ENCODE data around the gene TALDO1. TPM values are rescaled to one million over a fixed set of nuclear protein-coding genes. Genes with fewer than 3 reads are reported as not detected.

TALDO1 gene
- total and polyA plus RNA-seq, 10 of the 15 experiments (the other 5 are each of a cell fraction or from before 2014, with no cell fraction given) = 121 to 302 (median 182) TPM

GRCh38 chr11:704228-704674, 43.0 kb upstream of the TALDO1 start:
- H3K9me3 ChIP-seq (replicated peaks; ENCODE audit: control insufficient read depth, insufficient read depth, low read length) = no peaks in the 10 kb centered on the region
- no peaks in the 10 kb centered on the region for H3K79me2 ChIP-seq (ENCODE audit: control insufficient read depth, insufficient read depth, low read length)
- no TSS peak for BruUV-seq (replicated peaks)
- no peaks in the 10 kb centered on the region for H3K4me1 ChIP-seq (ENCODE audit: control insufficient read depth, insufficient read depth, low read length)
- ATAC-seq (no peak), DNase-seq (ENCODE audit: low read depth, low spot score) (no peak), FAIRE-seq (no peak)
- no peak overlapping the region for H3K4me3 ChIP-seq
- WGBS (ENCODE audit: insufficient coverage, insufficient replicate concordance, low lambda C conversion rate, missing lambda C conversion rate) = 80% methylated on average over 18 of the region's 18 CpGs
- no peak overlapping the region for H3K9ac ChIP-seq (ENCODE audit: control insufficient read depth, insufficient read depth, low read length)
- in situ Hi-C loops (cut with MboI) = no loop called here
- H3K27ac ChIP-seq (ENCODE audit: control insufficient read depth, insufficient read depth) = no peak overlapping the region
- H3K36me3 ChIP-seq (ENCODE audit: control insufficient read depth in 2 of 2, insufficient read depth in 2 of 2, low read length in 1 of 2) = peaks cover 0 to 5% of the 10 kb centered on the region in 2 experiments; a peak in 2 of 4 replicates
- no peak for TF ChIP-seq ZNF622 (IDR thresholded peaks at IDR 0.05)
- no peak for TF ChIP-seq EZH2 (IDR thresholded peaks at IDR 0.05; ENCODE audit: borderline replicate concordance, control insufficient read depth, low read depth, low read length)
- no peak for TF ChIP-seq ZNF217 (IDR thresholded peaks at IDR 0.05)
- TF ChIP-seq ZBTB11 (CRISPR knock-in tag; IDR thresholded peaks at IDR 0.05) = no peak
- no peak for TF ChIP-seq IRF5 (IDR thresholded peaks at IDR 0.05; ENCODE audit: borderline replicate concordance)
- TF ChIP-seq BACH1 (IDR thresholded peaks at IDR 0.05; ENCODE audit: borderline replicate concordance) = no peak
- TF ChIP-seq RFX5 (IDR thresholded peaks at IDR 0.05; ENCODE audit: low read depth, low read length) = no peak
- TF ChIP-seq TCF12 (IDR thresholded peaks at IDR 0.05; ENCODE audit: low read depth, low read length) = no peak
- no peak for TF ChIP-seq NFIC (IDR thresholded peaks at IDR 0.05; ENCODE audit: low read depth, low read length)
- no peak for TF ChIP-seq CREB1 (IDR thresholded peaks at IDR 0.05; ENCODE audit: low read depth)
- TF ChIP-seq USF1 (IDR thresholded peaks at IDR 0.05; ENCODE audit: borderline replicate concordance, extremely low read length, insufficient read depth, low read depth, low read length) = no peak
- TF ChIP-seq YY1 (IDR thresholded peaks at IDR 0.05; ENCODE audit: low read depth, low read length) = no peak
- TF ChIP-seq, protein P1, sequence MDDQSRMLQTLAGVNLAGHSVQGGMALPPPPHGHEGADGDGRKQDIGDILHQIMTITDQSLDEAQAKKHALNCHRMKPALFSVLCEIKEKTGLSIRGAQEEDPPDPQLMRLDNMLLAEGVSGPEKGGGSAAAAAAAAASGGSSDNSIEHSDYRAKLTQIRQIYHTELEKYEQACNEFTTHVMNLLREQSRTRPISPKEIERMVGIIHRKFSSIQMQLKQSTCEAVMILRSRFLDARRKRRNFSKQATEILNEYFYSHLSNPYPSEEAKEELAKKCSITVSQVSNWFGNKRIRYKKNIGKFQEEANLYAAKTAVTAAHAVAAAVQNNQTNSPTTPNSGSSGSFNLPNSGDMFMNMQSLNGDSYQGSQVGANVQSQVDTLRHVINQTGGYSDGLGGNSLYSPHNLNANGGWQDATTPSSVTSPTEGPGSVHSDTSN (IDR thresholded peaks at IDR 0.05; ENCODE audit: insufficient replicate concordance, low read depth, low read length) = no peak
- TF ChIP-seq, protein P2, sequence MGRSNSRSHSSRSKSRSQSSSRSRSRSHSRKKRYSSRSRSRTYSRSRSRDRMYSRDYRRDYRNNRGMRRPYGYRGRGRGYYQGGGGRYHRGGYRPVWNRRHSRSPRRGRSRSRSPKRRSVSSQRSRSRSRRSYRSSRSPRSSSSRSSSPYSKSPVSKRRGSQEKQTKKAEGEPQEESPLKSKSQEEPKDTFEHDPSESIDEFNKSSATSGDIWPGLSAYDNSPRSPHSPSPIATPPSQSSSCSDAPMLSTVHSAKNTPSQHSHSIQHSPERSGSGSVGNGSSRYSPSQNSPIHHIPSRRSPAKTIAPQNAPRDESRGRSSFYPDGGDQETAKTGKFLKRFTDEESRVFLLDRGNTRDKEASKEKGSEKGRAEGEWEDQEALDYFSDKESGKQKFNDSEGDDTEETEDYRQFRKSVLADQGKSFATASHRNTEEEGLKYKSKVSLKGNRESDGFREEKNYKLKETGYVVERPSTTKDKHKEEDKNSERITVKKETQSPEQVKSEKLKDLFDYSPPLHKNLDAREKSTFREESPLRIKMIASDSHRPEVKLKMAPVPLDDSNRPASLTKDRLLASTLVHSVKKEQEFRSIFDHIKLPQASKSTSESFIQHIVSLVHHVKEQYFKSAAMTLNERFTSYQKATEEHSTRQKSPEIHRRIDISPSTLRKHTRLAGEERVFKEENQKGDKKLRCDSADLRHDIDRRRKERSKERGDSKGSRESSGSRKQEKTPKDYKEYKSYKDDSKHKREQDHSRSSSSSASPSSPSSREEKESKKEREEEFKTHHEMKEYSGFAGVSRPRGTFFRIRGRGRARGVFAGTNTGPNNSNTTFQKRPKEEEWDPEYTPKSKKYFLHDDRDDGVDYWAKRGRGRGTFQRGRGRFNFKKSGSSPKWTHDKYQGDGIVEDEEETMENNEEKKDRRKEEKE (IDR thresholded peaks at IDR 0.05) = no peak
- TF ChIP-seq NFXL1 (IDR thresholded peaks at IDR 0.05; ENCODE audit: borderline replicate concordance) = no peak
- H4K20me1 ChIP-seq (ENCODE audit: control insufficient read depth, insufficient read depth) = no peaks in the 10 kb centered on the region
- no peaks in the 10 kb centered on the region; a peak in 1 of 4 replicates for H3K27me3 ChIP-seq (replicated peaks in 1 of 2; ENCODE audit: control insufficient read depth in 2 of 2, insufficient read depth in 2 of 2, low read length in 1 of 2)
- CTCF ChIA-PET = no interaction called here
- H2AFZ ChIP-seq (ENCODE audit: control insufficient read depth, low read depth, low read length) = no peak overlapping the region
- intact Hi-C loops (cut with micrococcal nuclease; ENCODE audit: unreplicated experiment) = no loop called here
- RAD21 ChIA-PET (ENCODE audit: unreplicated experiment) = no interaction called here
- H3K4me2 ChIP-seq (ENCODE audit: control insufficient read depth, insufficient read depth) = no peak overlapping the region
- SMC1A ChIA-PET (ENCODE audit: uncharacterized antibody, unreplicated experiment) = interaction anchor here (0.7 kb wide), 1 partner anchor 104 kb away, joined by 3 read pairs; no protein-coding TSS in a partner anchor
- POLR2A ChIA-PET = interaction anchor here (0.6 to 1.5 kb wide), 3 partner anchors 11 to 160 kb away, joined by 3 to 5 read pairs (median 4); no protein-coding TSS in a partner anchor

Data from GM12878 (cell line).